ENCODE data around the gene OPN4.
"Not testable (repeated sequence)": the region's sequence is repeated elsewhere in the genome, so short reads cannot be mapped to it uniquely, and the experiment has no call there.

The OPN4 gene, protein sequence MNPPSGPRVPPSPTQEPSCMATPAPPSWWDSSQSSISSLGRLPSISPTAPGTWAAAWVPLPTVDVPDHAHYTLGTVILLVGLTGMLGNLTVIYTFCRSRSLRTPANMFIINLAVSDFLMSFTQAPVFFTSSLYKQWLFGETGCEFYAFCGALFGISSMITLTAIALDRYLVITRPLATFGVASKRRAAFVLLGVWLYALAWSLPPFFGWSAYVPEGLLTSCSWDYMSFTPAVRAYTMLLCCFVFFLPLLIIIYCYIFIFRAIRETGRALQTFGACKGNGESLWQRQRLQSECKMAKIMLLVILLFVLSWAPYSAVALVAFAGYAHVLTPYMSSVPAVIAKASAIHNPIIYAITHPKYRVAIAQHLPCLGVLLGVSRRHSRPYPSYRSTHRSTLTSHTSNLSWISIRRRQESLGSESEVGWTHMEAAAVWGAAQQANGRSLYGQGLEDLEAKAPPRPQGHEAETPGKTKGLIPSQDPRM

DNA sequence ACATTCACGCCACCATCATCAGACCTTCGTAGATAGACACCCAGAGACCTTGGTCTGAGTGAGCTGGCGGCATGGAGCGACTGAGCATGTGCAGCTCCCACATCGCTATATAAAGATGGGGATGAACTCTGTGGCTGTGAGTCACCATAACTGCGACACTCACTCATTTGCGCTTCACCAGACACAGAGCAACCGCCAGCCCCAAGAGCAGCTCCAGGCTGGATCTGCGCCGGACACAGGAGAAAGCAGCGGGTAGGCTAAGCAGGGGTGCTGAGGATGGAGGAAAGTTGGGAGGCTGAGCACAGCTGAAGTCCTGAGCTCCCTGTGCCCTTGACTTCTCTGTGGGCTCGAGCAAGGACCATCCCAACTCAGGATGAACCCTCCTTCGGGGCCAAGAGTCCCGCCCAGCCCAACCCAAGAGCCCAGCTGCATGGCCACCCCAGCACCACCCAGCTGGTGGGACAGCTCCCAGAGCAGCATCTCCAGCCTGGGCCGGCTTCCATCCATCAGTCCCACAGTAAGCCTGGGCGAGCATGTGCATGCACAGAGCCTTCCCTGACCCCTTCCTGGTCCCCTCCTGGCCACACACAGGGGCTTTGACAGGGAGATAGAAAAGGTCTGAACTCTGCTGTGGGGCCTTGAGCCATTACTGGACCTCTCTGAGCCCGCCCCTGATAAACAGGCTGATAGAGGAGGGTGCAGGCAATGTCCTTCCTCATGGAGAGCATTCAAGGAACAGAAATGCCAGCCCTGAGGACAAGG lies at the start of gene OPN4:
OPN4 (plus strand) TSS at position 137 of the 762 bp plus-strand sequence; CDS start at position 374, 237 bp downstream.
- no peak for FAIRE-seq

DNA sequence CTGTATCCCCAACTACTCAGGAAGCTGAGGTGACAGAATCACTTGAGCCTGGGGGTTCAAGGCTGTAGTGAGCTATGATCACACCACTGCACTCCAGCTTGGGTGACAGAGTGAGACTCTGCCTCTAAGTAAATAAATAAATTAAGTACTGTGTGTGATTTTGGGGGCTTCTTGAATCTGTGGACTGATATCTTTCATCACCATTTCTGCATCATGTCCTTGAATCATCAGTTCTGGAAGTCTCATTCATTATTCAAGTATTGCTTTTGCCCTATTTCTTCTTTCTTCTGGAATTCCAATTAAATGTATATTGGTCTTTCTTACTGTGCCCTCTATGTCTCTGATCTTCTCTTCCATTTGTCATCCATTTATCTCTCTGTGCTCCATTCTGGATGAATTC lies 46.7 kb upstream of the OPN4 start:
- no peak for FAIRE-seq

DNA sequence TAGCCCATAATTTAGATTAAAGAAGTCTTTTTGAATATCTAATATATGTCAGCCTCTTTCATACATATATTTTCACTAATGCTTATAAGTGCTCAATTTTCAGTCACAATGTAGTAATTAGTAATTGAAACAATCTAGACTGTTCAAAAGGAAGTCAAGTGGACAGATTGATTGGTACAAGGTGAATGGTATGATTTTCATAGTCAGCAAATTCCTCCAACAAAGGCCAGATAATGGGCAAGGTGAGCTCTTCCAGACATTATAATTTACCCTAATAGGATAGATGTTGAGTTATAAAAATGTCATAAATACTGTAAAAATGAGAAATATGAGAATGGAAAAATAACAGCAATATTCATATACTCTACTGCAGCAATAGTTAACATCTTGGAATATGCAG lies 44.4 kb upstream of the OPN4 start:
- no peak for FAIRE-seq

- FAIRE-seq = no peak
These were observed 43.0 kb upstream of the OPN4 start for GRCh38 chr10:86611386-86611785.

GRCh38 chr10:86613096-86613495 lies 41.3 kb upstream of the OPN4 start:
- FAIRE-seq = no peak

GRCh38 chr10:86613905-86614304 lies 40.4 kb upstream of the OPN4 start:
- no peak for FAIRE-seq

DNA sequence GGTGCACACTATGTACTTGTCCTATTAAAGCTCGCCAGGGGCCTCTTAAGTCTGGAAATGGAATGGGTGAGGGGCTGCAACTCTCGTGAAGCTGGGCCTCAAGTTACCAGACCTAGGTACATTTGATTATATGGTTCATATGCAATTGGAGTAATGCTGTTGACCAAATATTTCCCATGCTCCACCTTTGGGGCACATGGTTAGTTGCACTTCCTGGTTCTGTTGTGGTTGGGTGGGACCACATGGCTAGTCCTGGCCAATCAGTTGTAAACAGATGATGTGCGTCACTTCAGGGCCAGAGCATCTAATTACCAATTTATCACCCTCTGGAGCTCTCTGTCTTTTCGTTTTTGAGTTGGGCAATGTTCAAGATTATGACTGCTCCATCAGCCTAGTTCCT lies 39.5 kb upstream of the OPN4 start:
- no peak for FAIRE-seq

- FAIRE-seq = not testable (repeated sequence)
These were observed 37.1 kb upstream of the OPN4 start for GRCh38 chr10:86617278-86617677.

GRCh38 chr10:86628311-86628710 lies 26.0 kb upstream of the OPN4 start:
- FAIRE-seq = no peak

DNA sequence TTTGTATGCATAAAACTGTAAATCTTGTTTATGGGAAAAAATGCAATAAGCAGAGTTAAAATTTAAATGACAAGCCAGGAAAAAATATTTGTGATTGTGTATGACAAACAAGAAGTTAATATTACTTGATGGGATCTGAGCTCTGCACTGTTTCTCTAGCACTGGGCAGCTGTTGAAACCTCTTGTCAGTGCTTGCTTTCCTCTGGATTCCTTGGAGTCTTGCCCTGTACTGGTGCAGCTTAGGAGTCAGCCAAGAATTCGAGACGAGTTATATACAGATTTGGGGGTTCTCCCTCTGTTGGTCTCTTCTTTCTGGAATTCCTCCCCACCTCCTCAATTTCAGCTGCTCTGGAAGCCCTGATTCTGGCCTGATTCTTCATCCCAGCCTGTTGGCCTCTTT lies 24.3 kb upstream of the OPN4 start:
- no peak for FAIRE-seq

DNA sequence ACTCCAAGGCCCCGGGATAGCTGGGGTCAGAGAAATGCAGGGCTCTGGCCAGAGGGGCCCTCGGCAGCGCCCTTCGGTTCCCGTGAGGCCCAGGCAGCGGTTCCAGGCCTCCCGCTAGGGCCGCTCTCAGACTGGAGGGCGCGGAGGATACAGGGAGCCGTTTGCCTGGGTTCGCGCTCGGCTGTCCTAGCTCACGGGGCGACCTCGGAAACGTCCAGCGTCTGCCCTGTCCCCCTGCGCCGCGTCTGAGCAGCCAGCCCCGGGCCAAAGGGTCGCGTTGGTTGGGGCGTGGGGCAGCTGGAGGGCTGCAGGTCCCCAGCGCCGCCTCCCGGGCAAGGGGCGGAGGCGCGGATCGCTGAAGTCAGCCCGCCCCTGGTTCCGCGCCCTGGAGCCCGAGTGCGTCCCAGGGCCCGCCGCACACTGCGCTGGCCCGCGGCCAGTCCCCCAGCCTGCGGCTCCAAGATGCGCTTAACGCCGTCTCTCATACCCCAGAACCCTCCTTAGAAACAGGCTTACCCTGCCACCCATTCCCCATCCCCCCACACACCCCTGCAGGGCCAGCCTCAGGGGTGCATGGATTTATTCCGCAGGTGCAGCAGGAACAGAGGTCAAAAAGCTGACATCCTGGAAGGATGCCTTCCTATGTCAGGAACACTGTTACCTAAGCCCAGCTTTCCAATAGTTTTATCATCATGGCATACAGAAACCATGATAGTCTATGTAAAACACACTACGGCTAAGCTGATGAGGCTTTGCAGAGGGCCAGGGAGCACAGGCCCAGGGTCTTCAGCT lies 22.1 kb upstream of the OPN4 start:
- no peak for FAIRE-seq

DNA sequence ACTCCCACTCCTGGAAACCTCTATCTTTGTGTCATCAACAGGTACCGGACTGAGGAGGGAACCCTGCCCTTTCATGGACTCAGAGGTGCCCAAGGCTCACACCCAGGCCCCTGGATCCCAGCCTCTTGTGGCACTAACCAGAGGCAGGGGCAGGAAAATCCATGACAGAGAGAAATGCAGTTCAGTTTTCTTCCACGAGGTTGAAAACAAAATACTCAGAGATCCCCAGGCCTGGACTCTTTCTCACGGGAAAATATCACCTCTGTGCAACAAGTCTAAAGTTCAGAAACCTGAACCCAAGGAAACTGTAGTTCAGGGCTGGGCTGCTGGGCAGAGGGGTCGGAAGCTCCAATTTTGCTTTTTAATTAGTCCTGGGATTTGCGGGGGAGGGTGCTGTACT lies 21.4 kb upstream of the OPN4 start:
- no peak for FAIRE-seq

GRCh38 chr10:86635402-86635801 lies 18.9 kb upstream of the OPN4 start:
- FAIRE-seq = no peak

- FAIRE-seq = no peak
These were observed 18.0 kb upstream of the OPN4 start for GRCh38 chr10:86636311-86636710.

GRCh38 chr10:86642021-86642420 lies 12.3 kb upstream of the OPN4 start:
- no peak for FAIRE-seq

GRCh38 chr10:86642499-86642898 lies 11.8 kb upstream of the OPN4 start:
- no peak for FAIRE-seq

DNA sequence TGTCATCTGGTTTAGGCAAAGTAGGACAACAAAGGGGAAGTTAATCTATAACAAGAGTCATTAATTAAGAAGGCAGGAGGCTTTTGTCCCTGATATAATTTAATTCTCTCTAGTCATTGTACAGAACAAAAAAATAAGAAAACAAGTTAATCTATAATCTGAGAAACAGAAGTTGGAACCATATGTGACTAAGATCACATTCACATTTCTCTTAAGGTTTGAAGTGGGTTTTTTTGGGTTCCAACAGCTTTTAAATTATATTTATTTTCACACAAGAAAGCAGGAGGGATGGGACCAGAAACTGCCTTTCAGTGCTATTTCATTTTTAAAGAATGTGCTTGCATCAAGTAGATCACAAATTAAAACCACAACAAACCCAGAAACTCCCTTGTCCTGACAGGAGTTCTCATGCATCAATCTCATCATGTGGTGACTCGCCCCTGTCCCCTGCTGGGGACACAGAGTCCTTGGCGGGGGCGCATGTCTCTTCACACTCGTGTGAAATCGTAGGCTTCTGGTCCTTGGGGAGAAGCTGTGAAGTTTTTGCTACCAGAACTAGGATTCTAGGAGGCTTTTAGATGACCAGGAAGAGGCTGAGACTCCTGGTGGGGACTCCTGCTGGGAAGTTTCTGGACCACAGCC lies 10.1 kb upstream of the OPN4 start:
- no peak for FAIRE-seq

GRCh38 chr10:86644794-86645445 lies 9.4 kb upstream of the OPN4 start:
- FAIRE-seq = no peak

DNA sequence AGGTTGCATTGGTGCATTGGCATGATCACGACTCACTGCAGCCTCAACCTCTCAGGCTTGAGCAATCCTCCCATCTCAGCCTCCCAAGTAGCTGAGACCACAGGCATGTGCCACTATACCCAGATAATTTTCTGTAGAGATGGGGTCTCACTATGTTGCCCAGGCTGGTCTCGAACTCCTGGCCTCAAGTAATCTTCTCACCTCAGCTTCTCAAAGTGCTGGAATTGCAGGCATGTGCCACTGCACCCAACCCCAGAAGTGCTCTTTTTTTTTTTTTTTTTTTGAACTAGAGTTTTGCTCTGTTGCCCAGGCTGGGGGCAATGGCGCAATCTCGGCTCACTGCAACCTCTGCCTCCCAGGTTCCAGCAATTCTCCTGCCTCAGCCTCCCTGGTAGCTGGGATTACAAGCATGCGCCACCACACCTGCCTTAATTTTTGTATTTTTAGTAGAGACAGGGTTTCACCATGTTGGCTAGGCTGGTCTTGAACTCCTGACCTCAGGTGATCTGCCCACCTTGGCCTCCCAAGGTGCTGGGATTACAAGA lies 8.7 kb upstream of the OPN4 start:
- FAIRE-seq = not testable (repeated sequence)

GRCh38 chr10:86646532-86646931 lies 7.8 kb upstream of the OPN4 start:
- no peak for FAIRE-seq

- no peak for FAIRE-seq
These were observed 7.4 kb upstream of the OPN4 start for GRCh38 chr10:86646933-86647332.

Measured in islet of Langerhans (tissue), 1 donor.